Adrenal gland (tissue), 5 donors: Measurements from ENCODE around the gene ATP5MG.

Source experiments
- CTCF ChIP-seq, 6 experiments: fragments of 450-650 bp in 4 of 6; fragments of 200-600 bp in 2 of 6; sonication (generic) in 1 of 6; IDR thresholded peaks; 1 replicate in 5 of 6; 2 replicates in 1 of 6; pipeline versions ENCODE4 v1.5.1 to v1.8.0; 2016 to 2021; ENCODE audit warnings: antibody characterized with exemption in 6 of 6, mild to moderate bottlenecking in 2 of 6, moderate library complexity in 1 of 6
- POLR2A ChIP-seq, 2 donors: fragments of 450-650 bp; IDR thresholded peaks; one replicate each; pipeline ENCODE4 v1.6.1; 2017; ENCODE audit warnings: antibody characterized with exemption in 2 of 2, mild to moderate bottlenecking in 2 of 2, moderate library complexity in 1 of 2
- donor health status: DM: no; HTN: no; CAD: no.

DNA sequence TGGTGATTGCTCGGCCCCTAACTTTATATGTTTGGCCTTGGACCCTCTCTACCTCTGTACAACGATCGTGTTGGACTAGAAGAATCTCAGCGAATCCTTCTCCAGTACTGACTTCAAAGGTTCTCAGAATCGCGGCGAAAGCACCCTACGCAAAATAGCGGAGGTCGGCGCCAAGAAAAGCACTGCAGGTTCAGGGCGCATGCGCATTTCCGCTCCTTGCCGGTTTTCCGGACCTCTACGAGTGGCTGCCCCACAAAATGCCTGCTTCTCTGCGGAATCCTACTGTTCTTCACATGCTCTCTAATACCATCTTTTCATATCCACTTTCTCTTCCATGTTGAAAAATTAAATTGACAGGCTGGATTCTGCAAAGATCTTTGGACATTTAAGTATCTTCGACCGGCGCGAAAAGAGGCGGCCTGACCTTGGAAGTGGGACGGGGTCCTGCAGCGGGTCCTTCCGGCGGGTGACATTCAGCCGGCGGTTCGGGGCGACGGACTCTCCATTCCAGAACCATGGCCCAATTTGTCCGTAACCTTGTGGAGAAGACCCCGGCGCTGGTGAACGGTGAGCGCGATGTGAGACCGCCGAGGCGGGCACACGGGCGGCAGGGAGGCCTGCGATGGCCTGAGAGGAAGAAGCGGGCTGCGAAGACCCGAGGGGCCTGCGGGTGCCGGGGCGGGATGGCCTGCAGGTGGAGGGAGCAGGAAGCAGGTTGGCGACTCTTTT is at the start of gene ATP5MG:
- peak in 2 of 6 experiments; percentile 2 to 24 for TF ChIP-seq CTCF (IDR thresholded peaks at IDR 0.05)
- peak; percentile 7 to 78 for TF ChIP-seq POLR2A (IDR thresholded peaks at IDR 0.05)
